ENCODE measurements around the gene SGCA.

The SGCA gene

DNA sequence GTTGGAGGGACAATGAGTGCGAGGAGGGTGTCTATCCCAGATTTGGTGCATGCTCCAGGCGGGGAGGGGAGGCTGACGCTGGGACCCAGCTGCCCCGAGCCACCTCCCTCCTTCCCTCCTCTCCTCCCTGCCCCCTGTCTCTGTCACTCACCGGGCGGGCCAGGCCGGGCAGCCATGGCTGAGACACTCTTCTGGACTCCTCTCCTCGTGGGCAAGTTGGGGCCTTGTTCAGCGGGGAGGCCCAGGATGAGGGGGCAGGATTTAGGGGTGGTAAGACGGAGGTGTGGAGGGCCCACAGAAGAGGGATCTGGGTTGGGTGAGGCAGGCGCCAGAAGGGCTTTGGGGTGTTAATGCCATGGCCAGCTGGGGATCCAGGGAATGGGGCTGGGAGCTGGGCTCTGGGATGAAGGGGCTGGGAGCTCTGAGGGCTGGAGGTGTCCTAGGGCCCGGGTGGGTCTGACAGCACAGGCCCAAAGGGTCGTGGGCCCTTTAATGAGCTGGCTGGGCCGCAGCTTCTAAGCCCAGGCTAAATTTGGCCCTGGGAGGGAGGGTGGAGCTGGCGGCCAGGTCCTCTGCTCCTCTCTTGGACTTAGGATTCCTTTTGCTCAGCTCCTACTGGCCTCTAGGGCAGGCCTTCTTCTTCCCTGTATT is at the start of gene SGCA:
Gene SGCA, plus strand, starts transcription at position 139 of the 651 bp plus-strand sequence. Its CDS starts 36 bp downstream, at position 175.
- Histone ChIP-seq H3K4me2 (no peak within 1 kb of the TSS), H3K4me1 (ENCODE audit: low read depth, poor library complexity, severe bottlenecking) (peaks cover 46% of the 10 kb centered on the region), H4K20me1 (ENCODE audit: insufficient read depth) (no peaks in the 10 kb centered on the region), H3K36me3 (ENCODE audit: insufficient read depth) (no peaks in the 10 kb centered on the region), H3K79me2 (ENCODE audit: insufficient read depth, low read depth) (no peaks in the 10 kb centered on the region), H3K4me3 (IDR thresholded peaks at IDR 0.05; ENCODE audit: insufficient read depth, low read depth, low read length) (no peak within 1 kb of the TSS), H3K27me3 (ENCODE audit: insufficient read depth, low read depth) (no peaks in the 10 kb centered on the region), H3K27ac (no peak within 1 kb of the TSS), H2AFZ (ENCODE audit: low read depth) (no peak within 1 kb of the TSS), H3K9ac (no peak within 1 kb of the TSS)
- TF ChIP-seq, protein P1, sequence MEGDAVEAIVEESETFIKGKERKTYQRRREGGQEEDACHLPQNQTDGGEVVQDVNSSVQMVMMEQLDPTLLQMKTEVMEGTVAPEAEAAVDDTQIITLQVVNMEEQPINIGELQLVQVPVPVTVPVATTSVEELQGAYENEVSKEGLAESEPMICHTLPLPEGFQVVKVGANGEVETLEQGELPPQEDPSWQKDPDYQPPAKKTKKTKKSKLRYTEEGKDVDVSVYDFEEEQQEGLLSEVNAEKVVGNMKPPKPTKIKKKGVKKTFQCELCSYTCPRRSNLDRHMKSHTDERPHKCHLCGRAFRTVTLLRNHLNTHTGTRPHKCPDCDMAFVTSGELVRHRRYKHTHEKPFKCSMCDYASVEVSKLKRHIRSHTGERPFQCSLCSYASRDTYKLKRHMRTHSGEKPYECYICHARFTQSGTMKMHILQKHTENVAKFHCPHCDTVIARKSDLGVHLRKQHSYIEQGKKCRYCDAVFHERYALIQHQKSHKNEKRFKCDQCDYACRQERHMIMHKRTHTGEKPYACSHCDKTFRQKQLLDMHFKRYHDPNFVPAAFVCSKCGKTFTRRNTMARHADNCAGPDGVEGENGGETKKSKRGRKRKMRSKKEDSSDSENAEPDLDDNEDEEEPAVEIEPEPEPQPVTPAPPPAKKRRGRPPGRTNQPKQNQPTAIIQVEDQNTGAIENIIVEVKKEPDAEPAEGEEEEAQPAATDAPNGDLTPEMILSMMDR (conservative IDR thresholded peaks at IDR 0.05; ENCODE audit: low read depth, low read length): no peak

DNA sequence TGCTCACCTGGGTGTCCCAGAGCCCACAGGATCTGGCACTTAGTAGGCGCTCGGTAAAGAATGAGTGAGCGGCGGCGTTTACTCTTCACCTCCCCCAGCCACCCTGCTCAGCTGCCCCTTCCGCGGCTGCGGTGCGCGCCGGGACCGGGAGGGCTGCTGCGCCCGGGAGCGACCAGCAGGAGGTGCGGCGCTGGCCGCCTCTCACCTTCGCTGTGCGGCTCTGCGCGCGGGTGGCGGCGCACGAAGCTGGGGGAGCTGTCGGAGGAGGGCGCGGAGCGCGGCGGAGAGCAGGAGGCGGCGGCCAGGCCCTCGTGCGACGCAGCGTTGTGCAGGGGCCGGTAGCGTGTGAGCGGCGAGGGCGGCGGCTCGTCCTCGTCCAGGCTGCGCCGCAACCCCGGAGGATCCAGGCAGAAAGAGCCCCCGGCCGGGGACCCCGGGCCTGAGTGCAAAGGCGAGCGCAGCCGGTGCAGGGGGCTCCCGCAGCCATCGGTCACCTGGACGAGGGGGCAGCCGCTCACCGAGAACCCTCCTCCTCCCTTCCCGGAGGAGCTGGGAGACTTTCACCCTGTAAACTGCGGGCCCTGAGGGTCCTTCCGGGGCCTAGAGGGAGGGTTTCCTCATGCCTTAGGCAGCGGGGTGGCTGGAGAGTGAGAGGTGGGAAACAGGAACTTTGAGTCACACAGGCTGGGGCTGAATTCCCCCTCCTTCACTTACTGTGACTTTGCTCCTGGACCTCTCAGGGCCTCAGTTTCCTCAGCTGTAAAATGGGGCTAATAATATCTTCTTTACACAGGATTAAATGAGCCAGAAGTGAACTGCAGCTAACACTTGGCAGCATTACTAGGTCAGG is 48.4 kb upstream of the SGCA start:
- no peaks in the 10 kb centered on the region for H3K79me2 ChIP-seq (ENCODE audit: insufficient read depth, low read depth)
- H2AFZ ChIP-seq (ENCODE audit: low read depth): no peak overlapping the region
- H3K27ac ChIP-seq: no peak overlapping the region
- no peak overlapping the region for H3K4me2 ChIP-seq
- no peaks in the 10 kb centered on the region for H3K4me1 ChIP-seq (ENCODE audit: low read depth, poor library complexity, severe bottlenecking)
- H4K20me1 ChIP-seq (ENCODE audit: insufficient read depth): no peaks in the 10 kb centered on the region
- H3K27me3 ChIP-seq (ENCODE audit: insufficient read depth, low read depth): peaks cover 51% of the 10 kb centered on the region
- no peaks in the 10 kb centered on the region for H3K36me3 ChIP-seq (ENCODE audit: insufficient read depth)
- TF ChIP-seq, protein P1 (conservative IDR thresholded peaks at IDR 0.05; ENCODE audit: low read depth, low read length): no peak
- no peak overlapping the region for H3K9ac ChIP-seq
- H3K4me3 ChIP-seq (IDR thresholded peaks at IDR 0.05; ENCODE audit: insufficient read depth, low read depth, low read length): no peak overlapping the region

DNA sequence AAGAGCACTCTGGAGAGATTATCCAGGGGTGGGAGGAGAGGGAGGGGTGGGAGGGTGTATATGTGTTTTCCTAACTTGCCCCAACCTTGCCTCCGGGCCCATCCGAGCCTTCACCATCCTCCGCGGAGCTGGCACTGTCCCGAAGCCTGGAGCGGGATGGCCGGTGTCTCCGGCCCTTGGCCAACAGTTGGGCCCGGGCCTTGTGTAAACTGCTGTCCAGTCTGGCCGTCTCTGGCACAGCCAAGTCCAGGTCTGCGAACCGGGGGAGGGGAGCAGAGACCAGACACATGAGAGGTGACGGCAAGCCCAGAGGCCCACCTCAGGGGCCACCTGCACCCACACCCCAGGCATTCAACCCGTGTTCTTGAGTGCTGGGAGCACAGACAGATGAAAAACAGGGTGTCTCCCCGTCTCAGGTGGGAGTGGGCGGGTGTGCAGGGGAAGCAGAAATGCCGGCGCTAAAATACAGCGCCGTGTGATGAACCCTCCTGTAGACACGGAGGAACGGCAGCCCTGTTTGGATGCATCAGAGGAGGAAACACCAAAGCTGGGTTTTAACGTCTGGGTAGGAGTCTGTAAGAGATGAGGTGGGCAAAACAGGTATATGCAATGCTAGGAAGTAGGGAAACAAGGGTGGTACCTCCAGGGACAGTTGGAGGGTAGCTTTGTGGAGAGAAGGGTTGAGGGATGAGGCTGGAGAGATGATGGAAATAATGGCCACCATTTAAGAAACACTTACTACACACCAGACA is 47.6 kb upstream of the SGCA start:
- no peak overlapping the region for H3K4me2 ChIP-seq
- H3K27ac ChIP-seq: no peak overlapping the region
- TF ChIP-seq, protein P1 (conservative IDR thresholded peaks at IDR 0.05; ENCODE audit: low read depth, low read length): no peak
- no peaks in the 10 kb centered on the region for H3K79me2 ChIP-seq (ENCODE audit: insufficient read depth, low read depth)
- H2AFZ ChIP-seq (ENCODE audit: low read depth): no peak overlapping the region
- H3K4me3 ChIP-seq (IDR thresholded peaks at IDR 0.05; ENCODE audit: insufficient read depth, low read depth, low read length): no peak overlapping the region
- H3K9ac ChIP-seq: no peak overlapping the region
- H4K20me1 ChIP-seq (ENCODE audit: insufficient read depth): no peaks in the 10 kb centered on the region
- H3K36me3 ChIP-seq (ENCODE audit: insufficient read depth): no peaks in the 10 kb centered on the region
- no peaks in the 10 kb centered on the region for H3K4me1 ChIP-seq (ENCODE audit: low read depth, poor library complexity, severe bottlenecking)
- peaks cover 59% of the 10 kb centered on the region for H3K27me3 ChIP-seq (ENCODE audit: insufficient read depth, low read depth)

DNA sequence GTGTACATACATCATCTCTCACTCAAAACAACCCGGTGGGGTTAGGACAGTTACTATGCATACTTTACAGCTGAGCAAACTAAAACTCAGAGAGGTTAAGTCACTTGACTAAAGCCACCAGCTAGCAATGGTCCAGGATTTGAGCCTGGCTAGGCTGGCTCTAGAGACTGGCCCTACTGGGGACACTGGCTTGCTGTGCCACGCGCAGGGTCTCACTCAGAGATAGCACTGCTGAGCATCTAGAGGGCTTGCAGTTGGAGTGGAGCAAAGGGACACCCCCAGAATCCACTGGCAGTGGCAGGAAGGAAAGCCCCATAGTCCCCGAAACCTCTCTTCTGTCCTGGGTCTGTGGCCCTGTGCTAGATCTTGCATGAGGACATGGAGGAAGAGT is 47.0 kb upstream of the SGCA start:
- Histone ChIP-seq H3K4me3 (IDR thresholded peaks at IDR 0.05; ENCODE audit: insufficient read depth, low read depth, low read length) (no peak overlapping the region), H3K4me2 (no peak overlapping the region), H3K27me3 (ENCODE audit: insufficient read depth, low read depth) (peaks cover 65% of the 10 kb centered on the region), H3K79me2 (ENCODE audit: insufficient read depth, low read depth) (no peaks in the 10 kb centered on the region), H4K20me1 (ENCODE audit: insufficient read depth) (no peaks in the 10 kb centered on the region), H2AFZ (ENCODE audit: low read depth) (no peak overlapping the region), H3K36me3 (ENCODE audit: insufficient read depth) (no peaks in the 10 kb centered on the region), H3K4me1 (ENCODE audit: low read depth, poor library complexity, severe bottlenecking) (no peaks in the 10 kb centered on the region), H3K27ac (no peak overlapping the region), H3K9ac (no peak overlapping the region)
- TF ChIP-seq, protein P1 (conservative IDR thresholded peaks at IDR 0.05; ENCODE audit: low read depth, low read length): no peak

Measured in KMS-11 (cell line).